Stimulated activated CD8-positive, alpha-beta memory T cell treated with anti-CD3 and anti-CD28 coated beads, Interleukin-12 subunit alpha, Interleukin-12 subunit beta, amount 100 ng/mL, for 4 hours (primary cell): ENCODE measurements around the gene GABBR2.
"Not testable (repeated sequence)": the region's sequence is repeated elsewhere in the genome, so short reads cannot be mapped to it uniquely, and the experiment has no call there.

Experiments
- DNase-seq: peaks from one replicate; pipeline ENCODE4 v3.0.0-alpha.2; 2020; ENCODE audit warnings: low read depth

GABBR2 gene

DNA sequence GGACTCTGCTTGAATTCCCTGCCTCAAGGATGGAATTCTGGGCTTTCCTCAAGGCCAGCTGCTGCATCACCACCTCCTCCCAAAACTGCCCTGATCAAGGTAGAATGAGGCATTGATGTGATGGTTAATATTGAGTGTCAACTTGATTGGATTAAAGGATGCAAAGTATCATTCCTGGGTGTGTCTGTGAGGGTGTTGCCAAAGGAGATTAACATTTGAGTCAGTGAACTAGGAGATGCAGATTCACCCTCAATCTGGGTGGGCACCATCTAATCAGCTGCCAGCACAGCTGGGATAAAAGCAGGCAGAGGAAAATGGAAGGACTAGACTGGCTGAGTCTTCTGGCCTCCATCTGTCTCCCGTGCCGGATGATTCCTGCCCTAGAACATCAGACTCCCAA, 23.9 kb downstream of the GABBR2 start:
- not testable (repeated sequence) for DNase-seq

- no peak for DNase-seq
These were observed 30.4 kb downstream of the GABBR2 start for GRCh38 chr9:98678244-98678842.

GRCh38 chr9:98673681-98674080, 35.1 kb downstream of the GABBR2 start:
- DNase-seq: no peak

DNA sequence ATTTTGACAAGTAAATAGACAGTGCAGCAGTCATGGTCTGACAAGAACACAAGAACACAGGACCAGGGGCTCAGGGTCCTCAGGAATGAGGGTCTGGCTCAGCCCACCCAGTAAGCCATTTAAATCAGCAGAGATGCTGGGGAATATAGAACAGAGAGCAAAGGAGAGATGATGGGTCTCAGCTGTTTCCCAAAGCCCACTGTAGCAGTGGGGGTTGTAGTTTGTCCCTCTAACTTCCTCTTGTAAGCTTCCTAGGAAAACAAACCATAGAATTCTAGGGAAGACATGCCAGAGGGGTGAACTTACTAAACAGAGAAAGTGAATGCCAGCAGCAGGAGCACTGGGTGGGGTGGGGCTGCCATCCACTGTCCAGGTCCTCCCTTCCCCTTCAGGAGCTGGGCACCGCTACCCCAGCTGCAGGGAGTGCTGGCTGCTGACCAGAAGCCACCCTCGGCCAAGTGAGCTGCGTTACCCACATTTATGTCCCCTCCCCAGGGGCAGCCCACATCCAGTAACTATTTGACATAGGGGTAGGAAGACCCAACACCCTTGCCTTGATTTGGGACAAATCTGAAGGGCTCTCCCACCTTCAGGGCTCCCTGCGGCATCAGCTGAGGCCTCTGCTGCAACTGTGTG, 41.6 kb downstream of the GABBR2 start:
- DNase-seq: no peak

DNA sequence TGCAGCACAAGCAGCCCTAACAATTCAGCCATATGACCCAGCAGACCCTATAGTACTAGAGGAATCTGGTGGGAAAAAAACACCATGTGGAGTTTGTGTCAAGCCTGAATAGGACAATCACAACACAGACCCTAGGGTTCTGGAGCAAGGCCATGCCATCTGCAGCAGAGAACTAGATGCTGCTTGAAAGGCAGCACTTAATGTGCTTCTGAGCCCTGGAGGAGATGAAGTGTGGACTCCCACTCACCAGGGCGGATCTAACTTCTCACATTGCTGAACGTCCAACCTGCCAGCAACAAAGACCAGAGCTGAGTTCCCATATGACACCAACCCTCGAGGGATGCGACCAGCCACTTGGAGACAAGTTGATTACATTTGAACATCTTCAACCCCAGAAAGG, 43.2 kb downstream of the GABBR2 start:
- no peak for DNase-seq

GRCh38 chr9:98660541-98660940, 48.2 kb downstream of the GABBR2 start:
- DNase-seq: no peak

- DNase-seq: no peak
These were observed 49.8 kb downstream of the GABBR2 start for GRCh38 chr9:98658951-98659351.

GRCh38 chr9:98657897-98658296, 50.8 kb downstream of the GABBR2 start:
- no peak for DNase-seq

- DNase-seq: no peak
These were observed 52.2 kb downstream of the GABBR2 start for GRCh38 chr9:98656511-98656910.

GRCh38 chr9:98655428-98655827, 53.3 kb downstream of the GABBR2 start:
- DNase-seq: not testable (repeated sequence)

GRCh38 chr9:98654247-98654646, 54.5 kb downstream of the GABBR2 start:
- DNase-seq: no peak

DNA sequence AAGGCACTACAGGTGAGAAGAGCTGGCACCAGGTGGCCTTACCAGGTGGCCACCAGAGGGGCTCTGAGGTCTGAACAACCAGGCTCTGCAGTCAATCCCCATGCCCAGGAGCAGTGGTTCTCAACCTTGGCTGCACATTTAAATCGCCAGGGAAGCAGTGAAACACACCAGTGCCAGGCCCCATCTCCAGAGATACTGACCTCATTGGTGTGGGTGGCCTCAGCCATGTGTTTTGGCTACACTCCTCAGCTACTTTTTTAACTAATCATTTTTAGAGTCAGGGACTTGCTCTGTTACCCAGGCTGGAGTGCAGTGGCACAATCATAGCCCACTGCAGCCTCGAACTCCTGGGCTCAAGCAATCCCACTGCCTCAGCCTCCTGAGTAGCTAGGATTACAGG, 56.0 kb downstream of the GABBR2 start:
- DNase-seq: no peak

GRCh38 chr9:98652302-98652701, 56.4 kb downstream of the GABBR2 start:
- no peak for DNase-seq

DNA sequence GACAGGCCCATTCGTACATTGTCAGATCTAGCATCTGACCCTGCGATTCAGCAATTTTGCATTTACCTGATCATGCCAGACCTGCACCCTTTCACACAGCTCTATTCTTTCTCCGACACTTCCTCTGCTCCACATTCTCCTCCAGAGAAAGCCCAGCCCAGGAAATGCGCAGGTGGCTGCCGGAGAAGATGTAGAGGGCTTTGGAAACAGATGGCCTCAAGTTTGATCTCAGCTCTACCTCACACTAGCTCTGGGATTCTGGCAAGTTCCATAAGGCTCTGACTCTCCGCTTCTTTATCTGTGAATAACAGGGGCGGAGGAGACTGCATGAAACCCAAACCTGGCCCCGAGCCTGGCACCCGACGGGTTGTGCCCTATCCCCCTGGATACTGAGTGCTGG, 61.5 kb downstream of the GABBR2 start:
- DNase-seq: no peak

DNA sequence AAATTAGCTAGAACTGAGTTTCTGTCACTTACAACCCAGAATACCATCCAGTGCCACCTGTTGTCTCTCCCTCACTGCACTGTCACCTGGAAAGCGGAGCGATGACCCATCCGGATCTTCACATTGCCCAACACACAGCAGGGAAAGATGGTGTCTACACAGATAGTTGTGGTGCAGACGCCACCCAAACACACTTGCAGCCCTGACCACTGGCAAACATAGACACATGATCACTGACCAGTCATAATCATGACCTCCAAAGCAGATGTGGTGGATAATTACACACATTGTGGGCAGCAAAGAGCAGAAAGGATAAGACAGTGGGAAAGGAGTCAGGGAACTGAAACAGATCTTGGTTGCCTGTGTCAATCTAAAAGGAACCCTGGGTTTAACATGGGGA, 64.7 kb downstream of the GABBR2 start:
- no peak for DNase-seq

GRCh38 chr9:98642661-98643312, 65.9 kb downstream of the GABBR2 start:
- DNase-seq: no peak

DNA sequence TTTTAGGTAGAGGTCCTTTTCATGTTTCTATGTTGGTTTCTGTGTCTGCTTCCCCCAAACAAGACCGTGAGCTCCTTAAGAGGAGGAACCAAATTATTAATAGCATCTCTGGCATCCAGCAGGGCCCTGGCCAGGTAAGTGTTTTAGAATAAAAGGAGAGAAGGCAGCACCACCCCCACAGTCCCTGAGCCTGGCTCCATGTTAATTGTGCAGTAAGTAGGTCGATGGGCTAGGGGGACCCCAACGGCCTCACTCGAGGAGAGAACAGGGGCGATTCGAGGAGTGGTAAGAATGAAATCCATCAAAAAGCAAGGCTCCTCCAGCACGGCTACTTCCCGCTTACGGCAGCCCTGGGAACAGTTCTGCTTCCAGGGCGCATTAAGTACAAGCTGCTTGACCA, 67.0 kb downstream of the GABBR2 start:
- DNase-seq: no peak

- DNase-seq: no peak
These were observed 68.3 kb downstream of the GABBR2 start for GRCh38 chr9:98640394-98640793.

DNA sequence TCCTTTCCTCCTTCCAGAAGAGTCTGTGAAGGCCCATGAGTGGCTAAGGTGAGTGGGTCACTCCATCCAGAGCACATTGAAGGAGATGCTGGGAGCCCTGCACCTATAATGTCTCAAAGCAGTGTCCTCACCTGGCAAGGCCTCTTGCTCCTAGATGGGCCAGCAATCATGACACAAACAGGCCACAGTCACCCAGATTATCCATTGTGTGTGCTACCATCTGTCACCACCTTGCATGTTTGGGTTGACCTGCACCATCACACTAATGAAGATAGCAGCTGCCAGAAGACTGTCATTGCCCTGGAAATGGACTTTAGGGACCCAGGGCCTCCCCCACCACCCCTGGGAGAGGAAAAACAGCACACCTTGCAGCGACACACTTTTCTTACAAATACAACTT, 69.6 kb downstream of the GABBR2 start:
- DNase-seq: no peak

DNA sequence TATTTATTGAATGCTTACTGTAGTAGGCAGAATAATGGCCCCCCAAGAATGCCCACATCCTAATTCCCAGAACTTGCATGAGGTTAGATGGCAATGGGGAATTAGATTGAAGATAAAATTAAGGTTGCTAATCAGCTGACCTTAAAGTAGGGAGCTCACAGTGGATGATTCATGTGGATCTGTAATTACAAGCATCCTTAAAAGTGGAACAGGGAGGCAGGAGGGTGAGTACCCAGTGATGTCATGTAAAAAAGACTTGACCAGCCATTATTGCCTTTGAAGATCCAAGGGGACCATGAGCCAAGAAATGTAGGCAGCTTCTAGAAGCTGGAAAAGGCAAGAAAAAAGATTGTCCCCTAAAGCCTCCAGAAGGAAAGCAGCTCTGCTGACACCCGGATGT, 71.4 kb downstream of the GABBR2 start:
- no peak for DNase-seq

GRCh38 chr9:98635374-98635773, 73.4 kb downstream of the GABBR2 start:
- no peak for DNase-seq

- DNase-seq: no peak
These were observed 73.9 kb downstream of the GABBR2 start for GRCh38 chr9:98634685-98635336.

GRCh38 chr9:98632839-98633238, 75.9 kb downstream of the GABBR2 start:
- no peak for DNase-seq
